ENCODE measurements around the gene CDK13. TPM values are rescaled to one million over a fixed set of nuclear protein-coding genes. Genes with fewer than 3 reads are reported as not detected.

The CDK13 gene
- total RNA-seq, 1 experiment from 2014 or later, result 39.2 TPM

- ChIA-PET POLR2A (no interaction called here), CTCF (no interaction called here)
- H3K4me3 Mint-ChIP-seq, result no peak overlapping the region
- no peaks in the 10 kb centered on the region for H3K9me3 Mint-ChIP-seq
- H3K27me3 Mint-ChIP-seq (ENCODE audit: low read depth), result no peaks in the 10 kb centered on the region
- no peak for ATAC-seq
- peaks cover 20% of the 10 kb centered on the region for H3K4me1 Mint-ChIP-seq
- no peak overlapping the region for H3K27ac Mint-ChIP-seq
- TF ChIP-seq ZNF512 (CRISPR knock-in tag; IDR thresholded peaks at IDR 0.05; ENCODE audit: borderline replicate concordance) (no peak), SP1 (CRISPR knock-in tag; conservative IDR thresholded peaks at IDR 0.05) (no peak), ERG (CRISPR knock-in tag; IDR thresholded peaks at IDR 0.05) (no peak), ZMAT4 (CRISPR knock-in tag; IDR thresholded peaks at IDR 0.05) (no peak), ZNF232 (CRISPR knock-in tag; IDR thresholded peaks at IDR 0.05) (no peak), E2F5 (CRISPR knock-in tag; IDR thresholded peaks at IDR 0.05) (no peak), ATF2 (CRISPR knock-in tag; IDR thresholded peaks at IDR 0.05; ENCODE audit: borderline replicate concordance, low read depth) (no peak), NFYB (CRISPR knock-in tag; conservative IDR thresholded peaks at IDR 0.05; ENCODE audit: low read depth) (no peak), ZNF423 (CRISPR knock-in tag; IDR thresholded peaks at IDR 0.05) (no peak), ZNF121 (CRISPR knock-in tag; IDR thresholded peaks at IDR 0.05) (no peak), RELA (CRISPR knock-in tag; IDR thresholded peaks at IDR 0.05; ENCODE audit: borderline replicate concordance) (no peak), HMGXB4 (CRISPR knock-in tag; IDR thresholded peaks at IDR 0.05) (no peak), NR1H2 (CRISPR knock-in tag; IDR thresholded peaks at IDR 0.05) (no peak), FOXK1 (CRISPR knock-in tag; IDR thresholded peaks at IDR 0.05) (no peak), ARID4B (CRISPR knock-in tag; IDR thresholded peaks at IDR 0.05; ENCODE audit: borderline replicate concordance) (no peak), NR2C2 (CRISPR knock-in tag; IDR thresholded peaks at IDR 0.05) (no peak), ZBTB43 (CRISPR knock-in tag; IDR thresholded peaks at IDR 0.05) (no peak)
- DNase-seq (ENCODE audit: low spot score), result no peak
- peaks cover 3% of the 10 kb centered on the region for H3K36me3 Mint-ChIP-seq
These were observed 149.8 kb downstream of the CDK13 start for GRCh38 chr7:40099837-40100236.

Measured in WTC11 (cell line).